Testis (tissue), 2 donors: ENCODE measurements around the gene VPS18.

ENCODE experiments used
- CTCF ChIP-seq, 3 experiments: fragments of 450-650 bp in 2 of 3; fragments of 200-600 bp in 1 of 3; sonication (generic) in 1 of 3; IDR thresholded peaks; one replicate each; pipeline ENCODE4 v1.5.1; 2016 to 2019; ENCODE audit warnings: antibody characterized with exemption in 3 of 3, mild to moderate bottlenecking in 2 of 3, moderate library complexity in 1 of 3
- POLR2A ChIP-seq: fragments of 450-650 bp; IDR thresholded peaks from one replicate; pipeline ENCODE4 v1.6.1; 2017; ENCODE audit warnings: antibody characterized with exemption, mild to moderate bottlenecking, moderate library complexity

DNA sequence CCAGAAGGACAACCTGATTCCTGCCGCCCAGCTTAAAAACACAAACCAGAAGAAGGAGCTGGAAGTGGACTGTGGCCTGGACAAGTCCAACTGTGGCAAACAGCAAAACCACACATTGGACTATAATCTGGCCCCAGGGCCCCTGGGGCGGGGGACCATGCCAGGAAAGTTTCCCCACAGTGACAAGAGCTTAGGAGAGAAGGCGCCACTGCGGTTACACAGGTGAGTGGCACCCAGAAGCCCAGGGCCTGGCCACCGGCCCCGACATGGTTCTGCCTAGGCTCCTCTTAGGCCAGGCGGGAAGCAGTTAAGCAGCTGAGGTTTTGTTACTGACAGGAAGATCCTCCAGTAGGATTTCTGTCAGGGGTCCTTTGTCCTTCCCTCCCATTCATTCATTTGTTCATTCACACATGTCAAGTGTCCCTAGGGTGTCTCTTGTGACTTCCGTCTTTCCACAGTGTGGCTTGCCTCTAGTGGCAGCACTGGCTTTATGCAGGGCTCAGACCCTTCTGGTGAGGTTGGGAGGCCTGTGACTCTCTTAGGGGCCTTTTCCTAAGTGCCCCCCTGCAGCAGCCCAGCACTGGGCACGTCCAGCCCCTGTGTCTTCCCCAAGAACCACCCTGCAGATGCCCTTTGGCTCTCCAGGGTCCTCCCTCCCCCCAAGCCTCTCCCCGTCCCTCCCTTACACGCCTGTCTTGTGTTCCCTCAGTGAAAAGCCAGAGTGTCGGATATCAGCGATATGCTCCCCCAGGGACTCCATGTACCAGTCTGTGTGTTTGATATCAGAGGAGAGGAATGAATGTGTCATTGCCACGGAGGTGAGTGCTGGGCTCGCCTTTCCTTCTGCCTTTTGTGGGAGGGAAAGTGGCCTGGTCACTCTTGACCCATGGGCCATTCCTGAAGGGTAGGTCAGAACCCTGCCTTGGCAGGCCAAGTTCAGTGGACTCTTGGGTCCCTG is 42.7 kb downstream of the VPS18 start:
- TF ChIP-seq CTCF (IDR thresholded peaks at IDR 0.05) (no peak), POLR2A (no peak)
